ENCODE measurements around the gene TOR3A. TPM values are rescaled to one million over a fixed set of nuclear protein-coding genes. Genes with fewer than 3 reads are reported as not detected.
"Not testable (repeated sequence)": the region's sequence is repeated elsewhere in the genome, so short reads cannot be mapped to it uniquely, and the experiment has no call there.

Gene TOR3A
- total RNA-seq = 19.6 TPM

GRCh38 chr1:179081687-179082332, at the start of gene TOR3A:
TSS of gene TOR3A (plus strand) at chr1:179082070. CDS start at chr1:179082129, 59 bp downstream.
- DNase-seq = peak; percentile 76

GRCh38 chr1:179034720-179035119, 47.1 kb upstream of the TOR3A start:
- no peak for DNase-seq

GRCh38 chr1:179036844-179037465, 44.9 kb upstream of the TOR3A start:
- DNase-seq = no peak

- DNase-seq = no peak
Observed at GRCh38 chr1:179038528-179039281, 43.2 kb upstream of the TOR3A start.

- not testable (repeated sequence) for DNase-seq
Observed at GRCh38 chr1:179039502-179040174, 42.2 kb upstream of the TOR3A start.

- DNase-seq = not testable (repeated sequence)
Observed at GRCh38 chr1:179040175-179040551, 41.7 kb upstream of the TOR3A start.

GRCh38 chr1:179042087-179042486, 39.8 kb upstream of the TOR3A start:
- no peak for DNase-seq

GRCh38 chr1:179042700-179043099, 39.2 kb upstream of the TOR3A start:
- DNase-seq = no peak

- no peak for DNase-seq
Observed at GRCh38 chr1:179043266-179043665, 38.6 kb upstream of the TOR3A start.

GRCh38 chr1:179043907-179044306, 38.0 kb upstream of the TOR3A start:
- DNase-seq = no peak

- DNase-seq = no peak
Observed at GRCh38 chr1:179046808-179047635, 34.8 kb upstream of the TOR3A start.

- DNase-seq = no peak
Observed at GRCh38 chr1:179047636-179047997, 34.3 kb upstream of the TOR3A start.

- DNase-seq = no peak
Observed at GRCh38 chr1:179048339-179049124, 33.3 kb upstream of the TOR3A start.

- no peak for DNase-seq
Observed at GRCh38 chr1:179052776-179053175, 29.1 kb upstream of the TOR3A start.

GRCh38 chr1:179053486-179053885, 28.4 kb upstream of the TOR3A start:
- DNase-seq = no peak

- DNase-seq = no peak
Observed at GRCh38 chr1:179055937-179056336, 25.9 kb upstream of the TOR3A start.

GRCh38 chr1:179058487-179059483, 23.1 kb upstream of the TOR3A start:
- DNase-seq = no peak

- no peak for DNase-seq
Observed at GRCh38 chr1:179061360-179062282, 20.2 kb upstream of the TOR3A start.

GRCh38 chr1:179066471-179066870, 15.4 kb upstream of the TOR3A start:
- no peak for DNase-seq
